ENCODE results near the gene ESAM.

The ESAM gene

DNA sequence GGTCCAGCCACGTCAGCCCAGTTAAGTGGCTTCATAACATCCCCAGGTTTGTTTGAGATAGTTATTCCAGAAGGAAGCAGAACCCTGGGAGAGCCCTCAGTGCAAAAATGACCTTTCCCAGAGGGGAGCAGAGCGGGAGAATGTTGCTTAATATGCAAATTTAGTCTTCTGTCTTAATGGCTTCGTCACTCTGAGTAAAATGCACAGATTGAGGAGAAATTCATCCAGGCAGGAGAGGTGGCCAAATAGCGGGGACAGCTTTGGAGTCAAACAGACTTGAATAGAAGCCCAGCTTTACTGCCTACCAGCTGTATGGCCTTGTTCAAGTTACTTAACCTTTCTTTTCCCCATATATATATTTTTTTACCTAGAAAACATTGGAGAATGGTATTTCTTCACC lies 34.6 kb downstream of the ESAM start:
- no peak for DNase-seq

GRCh38 chr11:124725719-124726105 lies 36.4 kb downstream of the ESAM start:
- no peak for DNase-seq

- DNase-seq = no peak
Measured at GRCh38 chr11:124724979-124725718, 36.9 kb downstream of the ESAM start.

- DNase-seq = no peak
Measured at GRCh38 chr11:124722176-124722575, 39.9 kb downstream of the ESAM start.

GRCh38 chr11:124719534-124719933 lies 42.6 kb downstream of the ESAM start:
- DNase-seq = no peak

- no peak for DNase-seq
Measured at GRCh38 chr11:124718801-124719200, 43.3 kb downstream of the ESAM start.

GRCh38 chr11:124717786-124718651 lies 44.1 kb downstream of the ESAM start:
- DNase-seq = no peak

DNA sequence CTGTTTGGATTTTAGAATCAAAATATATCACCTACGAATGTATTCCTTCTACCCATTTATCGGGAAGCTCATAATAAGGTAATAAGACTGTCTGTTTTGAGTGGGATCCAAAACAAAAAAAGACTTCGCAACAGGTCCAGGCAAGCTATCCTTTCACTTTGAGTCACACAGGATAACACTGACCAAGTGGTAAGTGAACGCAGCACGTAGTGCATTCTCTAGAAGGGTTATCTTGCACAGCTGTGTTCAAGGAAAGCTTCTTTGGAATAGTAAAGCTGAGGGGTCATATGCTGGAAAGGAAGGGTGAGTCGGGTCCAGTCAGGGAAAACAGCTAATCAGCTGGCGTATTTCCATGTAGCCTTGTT lies 44.7 kb downstream of the ESAM start:
- no peak for DNase-seq

DNA sequence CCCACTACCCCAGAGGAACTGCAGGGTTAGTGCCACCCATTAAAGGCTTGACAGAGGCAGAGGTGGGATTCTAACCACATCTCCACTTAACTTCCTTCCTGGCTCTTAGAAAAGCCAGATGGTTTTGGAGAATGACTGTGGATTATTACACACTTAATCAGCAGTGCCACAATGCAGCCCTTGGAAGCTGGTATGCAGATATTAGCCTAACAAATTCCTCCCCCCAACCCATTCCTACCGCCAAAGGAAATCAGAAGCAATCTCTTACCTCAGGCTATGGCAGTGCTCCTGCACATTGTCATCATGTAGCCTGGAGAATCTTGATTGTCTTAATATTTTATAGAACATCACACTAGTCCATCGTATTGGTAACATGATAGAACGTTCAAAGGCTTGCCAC lies 45.5 kb downstream of the ESAM start:
- DNase-seq = no peak

DNA sequence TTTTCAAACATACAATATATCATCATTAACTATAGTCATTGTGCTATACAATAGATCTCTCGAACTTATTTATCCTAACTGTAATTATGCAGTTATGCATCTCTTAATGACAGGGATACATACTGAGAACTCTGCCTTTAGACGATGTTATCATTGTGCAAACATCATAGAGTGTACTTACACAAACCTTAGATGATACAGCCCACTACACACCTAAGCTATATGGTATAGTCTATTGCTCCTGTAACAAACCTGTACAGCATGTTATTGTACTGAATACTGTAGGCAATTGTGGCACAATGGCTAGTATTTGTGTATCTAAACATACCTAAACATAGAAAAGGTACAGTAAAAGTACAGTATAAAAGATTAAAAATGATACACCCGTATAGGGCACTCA lies 49.7 kb downstream of the ESAM start:
- DNase-seq = no peak

- DNase-seq = no peak
Measured at GRCh38 chr11:124707829-124708228, 54.3 kb downstream of the ESAM start.
